Measurements from ENCODE around the gene COL23A1. TPM values are rescaled to one million over a fixed set of nuclear protein-coding genes. Genes with fewer than 3 reads are reported as not detected.
A peak's percentile ranks its signal among the peaks of the same experiment; 100 is the strongest.

Gene COL23A1
- total and polyA plus RNA-seq, 4 donors, result 0.36 to 1.5 (median 1.1) TPM; not detected in 1

DNA sequence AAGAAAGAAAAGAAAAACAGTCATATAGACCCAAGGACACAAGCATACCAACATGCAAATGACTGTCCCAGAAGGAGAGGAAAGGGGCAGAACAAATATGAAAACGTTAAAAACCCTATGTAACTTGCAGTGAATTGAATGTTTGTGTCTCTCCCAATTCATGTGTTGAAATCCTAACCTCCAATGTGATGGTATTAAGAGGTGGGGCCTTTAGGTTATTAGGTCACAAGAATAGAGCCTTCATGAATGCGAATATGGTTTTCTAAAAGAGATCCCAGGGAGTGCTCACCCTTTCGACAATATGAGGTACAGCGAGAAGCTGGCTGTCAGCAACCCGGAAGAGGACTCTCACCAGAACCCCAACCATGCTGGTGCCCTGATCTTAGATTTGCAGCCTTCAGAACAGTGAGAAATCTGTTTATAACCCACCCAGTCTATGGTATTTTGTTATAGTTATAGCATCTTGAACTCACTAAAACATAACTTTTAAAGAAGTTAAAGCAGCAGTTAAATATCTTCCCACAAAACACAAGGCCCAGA, 371.9 kb downstream of the COL23A1 start:
- no peak overlapping the region for H3K27ac ChIP-seq (ENCODE audit: low read depth in 1 of 2, low read length in 2 of 2)
- ATAC-seq (ENCODE audit: low FRiP score), result no peak
- DNase-seq, result no peak
- intact Hi-C loops (cut with DNase I), result no loop called here
- WGBS, 2 donors, result 77 to 82% methylated on average over 5 of the region's 5 CpGs
- no peaks in the 10 kb centered on the region for H3K9me3 ChIP-seq (ENCODE audit: control insufficient read depth, low read length)
- H3K27me3 ChIP-seq (ENCODE audit: control insufficient read depth in 1 of 2, insufficient read depth in 2 of 2, low read length in 1 of 2), result no peaks in the 10 kb centered on the region
- no peaks in the 10 kb centered on the region for H3K4me1 ChIP-seq (ENCODE audit: control insufficient read depth in 1 of 2, insufficient read depth in 2 of 2, low read length in 2 of 2)
- no peak overlapping the region for H3K4me3 ChIP-seq (ENCODE audit: low read length in 2 of 2)
- peaks cover 0 to 2% of the 10 kb centered on the region in 2 donors for H3K36me3 ChIP-seq (ENCODE audit: control insufficient read depth in 1 of 2, insufficient read depth in 2 of 2, low read length in 1 of 2)

DNA sequence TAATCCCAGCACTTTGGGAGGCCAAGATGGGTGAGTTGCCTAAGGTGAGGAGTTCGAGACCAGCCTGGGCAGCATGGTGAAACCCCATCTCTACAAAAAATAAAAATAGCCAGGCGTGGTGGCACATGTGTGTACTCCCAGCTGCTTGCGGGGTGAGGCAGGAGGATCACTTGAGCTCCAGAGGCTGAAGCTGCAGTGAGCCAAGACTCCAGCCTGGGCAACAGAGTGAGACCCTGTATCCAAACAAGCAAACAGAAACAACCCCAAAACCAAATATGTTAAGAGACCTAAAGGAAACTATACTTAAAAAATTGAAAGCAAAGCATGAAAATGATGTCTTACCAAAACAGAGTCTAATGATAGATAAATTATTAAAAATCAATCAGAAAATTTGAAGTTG, 373.4 kb downstream of the COL23A1 start:
- intact Hi-C loops (cut with DNase I), result no loop called here
- Histone ChIP-seq H3K36me3 (ENCODE audit: control insufficient read depth in 1 of 2, insufficient read depth in 2 of 2, low read length in 1 of 2) (peaks cover 0 to 5% of the 10 kb centered on the region in 2 donors), H3K4me1 (ENCODE audit: control insufficient read depth in 1 of 2, insufficient read depth in 2 of 2, low read length in 2 of 2) (no peaks in the 10 kb centered on the region), H3K9me3 (ENCODE audit: control insufficient read depth, low read length) (no peaks in the 10 kb centered on the region), H3K27ac (ENCODE audit: low read depth in 1 of 2, low read length in 2 of 2) (no peak overlapping the region), H3K27me3 (ENCODE audit: control insufficient read depth in 1 of 2, insufficient read depth in 2 of 2, low read length in 1 of 2) (no peaks in the 10 kb centered on the region), H3K4me3 (ENCODE audit: low read length in 2 of 2) (no peak overlapping the region)
- WGBS, 2 donors, result 90 to 93% methylated on average over 3 of the region's 3 CpGs
- ATAC-seq (ENCODE audit: low FRiP score) (no peak), DNase-seq (no peak)

DNA sequence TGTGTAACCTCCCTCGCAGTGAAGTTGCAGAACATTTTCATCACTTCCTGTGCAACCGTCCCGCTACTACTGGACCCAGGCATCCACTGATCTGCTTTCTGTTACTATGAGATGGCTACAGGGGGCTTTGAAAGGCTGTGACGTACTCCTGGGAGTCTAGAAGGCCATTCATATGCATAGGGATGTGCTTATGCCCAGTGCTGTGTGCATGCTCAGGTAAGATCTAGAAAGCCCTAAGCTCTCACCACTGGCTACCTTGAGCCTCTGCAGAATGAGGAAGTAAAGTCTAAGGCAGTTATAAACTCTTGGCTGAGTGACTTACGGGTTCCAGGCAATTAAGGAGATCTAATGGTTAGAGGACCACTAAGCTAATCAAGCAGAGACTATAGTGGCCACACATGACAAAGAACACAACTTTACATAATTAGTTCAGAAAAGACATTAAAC, 374.1 kb downstream of the COL23A1 start:
- 89 to 90% methylated on average over 5 of the region's 5 CpGs for WGBS, 2 donors
- Histone ChIP-seq H3K27me3 (ENCODE audit: control insufficient read depth in 1 of 2, insufficient read depth in 2 of 2, low read length in 1 of 2) (no peaks in the 10 kb centered on the region), H3K4me3 (ENCODE audit: low read length in 2 of 2) (no peak overlapping the region), H3K27ac (ENCODE audit: low read depth in 1 of 2, low read length in 2 of 2) (no peak overlapping the region), H3K36me3 (ENCODE audit: control insufficient read depth in 1 of 2, insufficient read depth in 2 of 2, low read length in 1 of 2) (peaks cover 0 to 5% of the 10 kb centered on the region in 2 donors), H3K9me3 (ENCODE audit: control insufficient read depth, low read length) (no peaks in the 10 kb centered on the region), H3K4me1 (ENCODE audit: control insufficient read depth in 1 of 2, insufficient read depth in 2 of 2, low read length in 2 of 2) (no peaks in the 10 kb centered on the region)
- intact Hi-C loops (cut with DNase I), result no loop called here
- DNase-seq (no peak), ATAC-seq (ENCODE audit: low FRiP score) (no peak)

DNA sequence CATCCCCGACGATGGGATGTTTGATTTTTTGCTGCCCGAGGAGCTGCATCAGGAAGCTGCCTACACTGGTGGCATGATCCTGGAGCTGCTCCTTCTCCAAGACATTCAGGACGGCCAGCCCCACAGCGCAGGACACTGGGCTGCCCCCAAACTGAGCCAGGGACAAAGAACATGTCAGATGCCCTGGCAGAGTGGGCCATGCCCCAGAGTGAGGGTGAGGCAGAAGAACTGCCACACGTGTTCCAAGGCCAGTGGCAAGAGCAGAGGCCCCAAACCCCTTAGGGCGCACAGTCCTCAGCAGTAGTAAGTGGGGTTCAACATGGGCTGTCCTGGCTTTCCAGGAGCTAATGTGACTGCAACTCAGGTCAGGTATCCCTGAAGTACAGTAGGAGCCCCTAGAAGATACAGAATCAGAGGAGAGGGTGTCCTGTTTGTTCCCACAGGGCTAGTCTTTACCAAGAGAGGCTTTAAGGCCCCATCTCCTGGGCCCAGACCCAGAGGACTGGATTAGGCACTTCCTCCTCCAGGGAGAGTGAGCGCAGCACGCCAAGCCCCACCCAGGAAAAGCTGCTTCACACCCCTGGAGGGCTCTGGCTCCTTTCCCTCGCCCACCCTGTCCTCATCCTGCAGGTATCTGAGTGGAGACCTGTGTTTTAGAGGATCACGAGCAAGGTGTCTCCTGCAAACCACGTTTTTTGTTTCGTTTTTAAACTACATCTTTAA, 374.8 kb downstream of the COL23A1 start:
- Histone ChIP-seq H3K27ac (ENCODE audit: low read depth in 1 of 2, low read length in 2 of 2) (no peak overlapping the region), H3K4me3 (ENCODE audit: low read length in 2 of 2) (no peak overlapping the region), H3K9me3 (ENCODE audit: control insufficient read depth, low read length) (no peaks in the 10 kb centered on the region), H3K4me1 (ENCODE audit: control insufficient read depth in 1 of 2, insufficient read depth in 2 of 2, low read length in 2 of 2) (no peaks in the 10 kb centered on the region), H3K36me3 (ENCODE audit: control insufficient read depth in 1 of 2, insufficient read depth in 2 of 2, low read length in 1 of 2) (peaks cover 3 to 6% of the 10 kb centered on the region in 2 donors), H3K27me3 (ENCODE audit: control insufficient read depth in 1 of 2, insufficient read depth in 2 of 2, low read length in 1 of 2) (no peaks in the 10 kb centered on the region)
- 74 to 81% methylated on average over 13 of the region's 13 CpGs for WGBS, 2 donors
- intact Hi-C loops (cut with DNase I), result no loop called here
- ATAC-seq (ENCODE audit: low FRiP score), result peak; percentile 40
- peak in 1 of 2 donors; percentile 44 for DNase-seq

DNA sequence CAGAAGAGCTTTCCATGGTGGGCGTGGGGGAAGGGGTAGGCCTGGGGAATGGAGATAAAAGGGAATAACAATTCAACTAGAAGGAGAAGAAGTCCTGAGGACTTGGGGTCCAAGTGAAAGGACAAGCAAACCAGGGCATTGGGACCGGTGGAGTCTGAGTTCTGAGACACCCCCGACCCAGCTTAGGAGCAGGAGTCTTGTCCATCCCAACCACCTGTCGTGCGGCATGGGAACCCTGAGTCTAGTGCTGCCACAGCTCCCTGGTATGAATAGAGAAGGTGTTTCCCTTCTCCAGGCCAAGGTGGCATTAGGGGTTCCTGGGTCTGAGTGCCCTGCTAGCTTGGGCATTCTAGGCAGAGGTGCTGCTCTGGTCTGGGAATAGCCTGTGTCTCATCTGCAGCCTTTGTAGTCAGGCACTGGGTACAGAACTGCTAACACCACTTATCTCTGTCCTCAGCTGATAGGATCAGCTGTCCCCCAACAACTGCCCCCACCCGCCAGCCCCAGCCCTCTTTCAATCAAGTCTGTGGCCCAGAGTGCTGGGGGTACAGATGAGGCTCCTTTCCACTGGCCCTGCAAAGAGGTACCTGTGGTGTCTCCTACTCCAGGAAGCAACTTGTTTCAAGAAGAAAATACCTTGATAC, 375.9 kb downstream of the COL23A1 start:
- WGBS, 2 donors, result 88 to 89% methylated on average over 6 of the region's 6 CpGs
- Histone ChIP-seq H3K27me3 (ENCODE audit: control insufficient read depth in 1 of 2, insufficient read depth in 2 of 2, low read length in 1 of 2) (no peaks in the 10 kb centered on the region), H3K4me3 (ENCODE audit: low read length in 2 of 2) (no peak overlapping the region), H3K27ac (ENCODE audit: low read depth in 1 of 2, low read length in 2 of 2) (no peak overlapping the region), H3K9me3 (ENCODE audit: control insufficient read depth, low read length) (no peaks in the 10 kb centered on the region), H3K4me1 (ENCODE audit: control insufficient read depth in 1 of 2, insufficient read depth in 2 of 2, low read length in 2 of 2) (no peaks in the 10 kb centered on the region), H3K36me3 (ENCODE audit: control insufficient read depth in 1 of 2, insufficient read depth in 2 of 2, low read length in 1 of 2) (peaks cover 3 to 15% of the 10 kb centered on the region in 2 donors)
- intact Hi-C loops (cut with DNase I), result no loop called here
- ATAC-seq (ENCODE audit: low FRiP score), result no peak
- no peak for DNase-seq

DNA sequence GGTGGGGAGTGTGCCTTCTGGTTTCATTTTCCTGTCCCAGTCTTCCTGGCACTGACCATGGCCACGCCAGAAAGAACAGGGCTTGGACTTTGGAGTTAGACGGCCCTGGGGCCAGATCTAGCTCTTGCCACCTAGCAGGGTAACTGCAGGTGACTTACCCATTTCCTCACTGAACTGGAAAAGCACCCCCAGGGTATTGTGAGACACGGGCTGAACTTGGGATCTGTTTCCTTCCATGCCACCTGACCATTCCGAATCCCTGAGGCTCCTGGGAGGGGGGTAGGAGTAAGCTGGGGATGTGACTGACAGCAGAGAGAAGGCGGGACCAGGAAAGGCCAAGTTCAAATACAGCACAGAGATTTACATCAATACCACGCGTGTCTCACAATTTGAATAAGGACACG, 376.4 kb downstream of the COL23A1 start:
- DNase-seq, result no peak
- Histone ChIP-seq H3K27ac (ENCODE audit: low read depth in 1 of 2, low read length in 2 of 2) (no peak overlapping the region), H3K4me3 (ENCODE audit: low read length in 2 of 2) (no peak overlapping the region), H3K4me1 (ENCODE audit: control insufficient read depth in 1 of 2, insufficient read depth in 2 of 2, low read length in 2 of 2) (no peaks in the 10 kb centered on the region), H3K27me3 (ENCODE audit: control insufficient read depth in 1 of 2, insufficient read depth in 2 of 2, low read length in 1 of 2) (no peaks in the 10 kb centered on the region), H3K36me3 (ENCODE audit: control insufficient read depth in 1 of 2, insufficient read depth in 2 of 2, low read length in 1 of 2) (peaks cover 3 to 18% of the 10 kb centered on the region in 2 donors), H3K9me3 (ENCODE audit: control insufficient read depth, low read length) (no peaks in the 10 kb centered on the region)
- 70 to 71% methylated on average over 8 of the region's 8 CpGs for WGBS, 2 donors
- ATAC-seq (ENCODE audit: low FRiP score), result no peak
- intact Hi-C loops (cut with DNase I), result no loop called here

DNA sequence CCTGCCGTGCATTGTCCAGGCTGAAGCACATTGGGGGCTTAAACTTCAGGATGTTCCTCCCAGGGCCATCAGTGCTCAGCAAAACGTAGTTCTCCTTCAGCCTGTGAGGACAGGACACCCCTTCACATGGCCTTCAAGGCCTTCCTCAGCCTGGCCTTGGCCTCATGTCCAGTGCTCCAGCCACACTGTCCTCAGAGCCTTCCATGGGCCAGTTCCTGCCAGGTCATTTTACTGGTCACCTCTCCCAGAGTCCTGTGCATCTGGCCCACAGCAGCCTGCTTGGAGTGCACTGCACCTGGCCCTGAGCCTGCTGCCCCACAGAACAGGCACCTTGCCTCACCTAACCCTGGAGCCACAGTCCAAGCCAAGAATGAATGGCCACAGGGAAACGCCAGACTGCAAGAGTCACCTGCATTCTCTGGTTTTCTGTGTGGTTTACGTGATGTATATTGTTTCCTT, 377.2 kb downstream of the COL23A1 start:
- peak in 1 of 2 donors; percentile 15 for DNase-seq
- ATAC-seq (ENCODE audit: low FRiP score), result no peak
- H3K4me3 ChIP-seq (ENCODE audit: low read length in 2 of 2), result no peak overlapping the region
- H3K27ac ChIP-seq (ENCODE audit: low read depth in 1 of 2, low read length in 2 of 2), result no peak overlapping the region
- H3K27me3 ChIP-seq (ENCODE audit: control insufficient read depth in 1 of 2, insufficient read depth in 2 of 2, low read length in 1 of 2), result no peaks in the 10 kb centered on the region
- H3K36me3 ChIP-seq (ENCODE audit: control insufficient read depth in 1 of 2, insufficient read depth in 2 of 2, low read length in 1 of 2), result peaks cover 3 to 18% of the 10 kb centered on the region in 2 donors
- 58 to 59% methylated on average over 4 of the region's 4 CpGs for WGBS, 2 donors
- no peaks in the 10 kb centered on the region for H3K4me1 ChIP-seq (ENCODE audit: control insufficient read depth in 1 of 2, insufficient read depth in 2 of 2, low read length in 2 of 2)
- intact Hi-C loops (cut with DNase I), result no loop called here
- no peaks in the 10 kb centered on the region for H3K9me3 ChIP-seq (ENCODE audit: control insufficient read depth, low read length)

DNA sequence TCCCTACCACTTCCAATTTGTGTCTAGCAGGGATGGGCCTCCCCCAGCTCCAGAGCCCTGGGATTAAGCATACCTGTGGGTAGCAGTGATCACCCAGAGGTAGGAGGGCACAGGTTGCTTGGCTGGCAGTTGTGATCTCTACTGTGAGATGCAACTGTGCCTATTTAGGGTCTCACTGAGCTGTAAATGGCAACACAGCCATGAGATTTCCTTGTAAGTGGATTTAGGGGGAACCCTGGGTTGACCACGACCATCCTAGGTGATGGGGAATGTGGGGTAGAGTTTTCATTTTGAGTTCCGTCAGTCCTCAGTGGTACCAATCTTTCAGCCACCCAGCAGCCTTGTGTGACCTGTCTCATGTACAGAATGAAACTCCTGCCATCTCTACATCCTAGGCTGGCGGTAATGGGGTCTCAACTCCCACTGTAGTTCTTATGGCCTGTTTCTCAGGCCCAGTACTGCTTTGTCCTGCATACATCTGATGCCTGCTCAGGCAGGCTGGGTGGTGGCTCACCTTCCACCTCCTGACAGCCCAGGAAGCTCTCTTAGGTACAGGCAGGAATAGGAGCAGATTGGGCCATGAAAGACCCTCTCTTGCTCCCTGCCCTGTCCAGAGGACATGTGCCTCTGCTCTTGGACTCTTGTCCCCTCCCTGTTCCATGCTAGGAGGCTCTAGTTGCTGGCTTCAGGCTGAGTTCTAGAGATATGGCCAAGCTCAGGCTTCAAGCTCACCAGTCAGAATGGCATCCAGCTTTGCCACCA, 377.8 kb downstream of the COL23A1 start:
- ATAC-seq (ENCODE audit: low FRiP score) (no peak), DNase-seq (peak in 1 of 2 donors; percentile 19)
- H3K4me3 ChIP-seq (ENCODE audit: low read length in 2 of 2), result no peak overlapping the region
- no peaks in the 10 kb centered on the region for H3K9me3 ChIP-seq (ENCODE audit: control insufficient read depth, low read length)
- no peak overlapping the region for H3K27ac ChIP-seq (ENCODE audit: low read depth in 1 of 2, low read length in 2 of 2)
- WGBS, 2 donors, result 84 to 95% methylated on average over 3 of the region's 3 CpGs
- H3K27me3 ChIP-seq (ENCODE audit: control insufficient read depth in 1 of 2, insufficient read depth in 2 of 2, low read length in 1 of 2), result no peaks in the 10 kb centered on the region
- H3K4me1 ChIP-seq (ENCODE audit: control insufficient read depth in 1 of 2, insufficient read depth in 2 of 2, low read length in 2 of 2), result no peaks in the 10 kb centered on the region
- peaks cover 3 to 21% of the 10 kb centered on the region in 2 donors for H3K36me3 ChIP-seq (ENCODE audit: control insufficient read depth in 1 of 2, insufficient read depth in 2 of 2, low read length in 1 of 2)
- intact Hi-C loops (cut with DNase I), result no loop called here
